Vagina (tissue), 2 donors: Measurements from ENCODE around the gene ASTN2.

ENCODE experiments used
- POLR2AphosphoS5 ChIP-seq, 2 donors: sonication (generic); formaldehyde crosslinking; IDR thresholded peaks; one replicate each; pipeline ENCODE4 v1.9.0; 2017; ENCODE audit warnings: antibody characterized with exemption in 2 of 2, mild to moderate bottlenecking in 2 of 2, low read depth in 1 of 2; ENCODE audit not compliant: insufficient read depth in 1 of 2
- TF ChIP-seq, protein P1 (sequence below), 3 experiments: fragments of 450-650 bp in 2 of 3; fragments of 200-600 bp in 1 of 3; sonication (generic) in 1 of 3; IDR thresholded peaks; one replicate each; pipeline ENCODE4 v1.5.1; 2017 to 2019; ENCODE audit warnings: antibody characterized with exemption in 3 of 3, mild to moderate bottlenecking in 2 of 3, moderate library complexity in 2 of 3

DNA sequence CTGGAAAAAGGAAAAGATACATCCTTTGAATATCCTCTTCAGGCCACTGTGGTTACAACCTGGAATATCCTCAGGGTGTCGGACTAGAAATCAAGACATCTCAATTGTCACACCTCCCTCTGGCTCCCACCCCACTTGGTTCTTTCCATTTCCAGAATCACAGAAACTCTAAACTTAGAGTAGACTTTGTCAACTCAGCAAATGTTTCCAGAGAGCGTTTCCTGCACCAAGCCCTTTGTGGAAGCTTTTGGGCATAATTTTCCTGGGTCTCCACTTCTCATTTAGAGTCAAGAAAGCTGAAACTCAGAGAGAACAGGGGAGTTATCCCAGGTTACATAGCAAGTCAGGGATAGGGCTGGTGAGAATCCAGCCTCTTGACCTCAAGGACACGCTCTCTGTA is 108.8 kb downstream of the ASTN2 start:
- TF ChIP-seq, protein P1, sequence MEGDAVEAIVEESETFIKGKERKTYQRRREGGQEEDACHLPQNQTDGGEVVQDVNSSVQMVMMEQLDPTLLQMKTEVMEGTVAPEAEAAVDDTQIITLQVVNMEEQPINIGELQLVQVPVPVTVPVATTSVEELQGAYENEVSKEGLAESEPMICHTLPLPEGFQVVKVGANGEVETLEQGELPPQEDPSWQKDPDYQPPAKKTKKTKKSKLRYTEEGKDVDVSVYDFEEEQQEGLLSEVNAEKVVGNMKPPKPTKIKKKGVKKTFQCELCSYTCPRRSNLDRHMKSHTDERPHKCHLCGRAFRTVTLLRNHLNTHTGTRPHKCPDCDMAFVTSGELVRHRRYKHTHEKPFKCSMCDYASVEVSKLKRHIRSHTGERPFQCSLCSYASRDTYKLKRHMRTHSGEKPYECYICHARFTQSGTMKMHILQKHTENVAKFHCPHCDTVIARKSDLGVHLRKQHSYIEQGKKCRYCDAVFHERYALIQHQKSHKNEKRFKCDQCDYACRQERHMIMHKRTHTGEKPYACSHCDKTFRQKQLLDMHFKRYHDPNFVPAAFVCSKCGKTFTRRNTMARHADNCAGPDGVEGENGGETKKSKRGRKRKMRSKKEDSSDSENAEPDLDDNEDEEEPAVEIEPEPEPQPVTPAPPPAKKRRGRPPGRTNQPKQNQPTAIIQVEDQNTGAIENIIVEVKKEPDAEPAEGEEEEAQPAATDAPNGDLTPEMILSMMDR (IDR thresholded peaks at IDR 0.05), result no peak
- TF ChIP-seq POLR2AphosphoS5 (IDR thresholded peaks at IDR 0.05; ENCODE audit: insufficient read depth in 1 of 2, low read depth in 1 of 2), result no peak
